Stimulated activated CD4-positive, alpha-beta T cell treated with anti-CD3 and anti-CD28 coated beads, Interleukin-12 subunit alpha, Interleukin-12 subunit beta, amount 100 ng/mL, for 24 hours (primary cell): ENCODE measurements around the gene CNKSR2.

ENCODE experiments used
- DNase-seq, 2 experiments: peaks; one replicate each; pipeline ENCODE4 v3.0.0-alpha.2; 2020; ENCODE audit warnings: low read depth in 2 of 2

CNKSR2 gene

DNA sequence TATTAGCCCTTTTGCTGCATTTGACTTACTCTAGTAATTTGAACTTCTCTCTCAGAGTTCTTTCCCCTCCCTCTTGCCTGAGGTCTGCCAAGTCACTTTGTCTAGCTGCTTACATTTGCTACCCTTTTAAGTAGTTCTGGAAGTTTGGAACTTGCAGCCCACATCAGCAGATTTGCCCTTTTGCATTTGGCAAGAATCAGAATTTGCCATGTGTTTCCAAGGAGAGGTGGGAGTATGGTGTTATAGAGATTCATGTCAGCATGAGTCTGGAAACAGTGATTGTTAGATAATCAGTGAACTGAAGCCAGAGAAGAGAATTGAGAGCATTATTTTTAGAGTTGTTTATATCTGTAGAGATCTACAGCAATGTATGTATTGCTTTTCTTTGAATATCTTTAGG lies 231.8 kb downstream of the CNKSR2 start:
- DNase-seq = no peak

- no peak for DNase-seq
These were observed 235.9 kb downstream of the CNKSR2 start for GRCh38 chrX:21610168-21610567.

- DNase-seq = no peak
These were observed 237.9 kb downstream of the CNKSR2 start for GRCh38 chrX:21612154-21612553.

- DNase-seq = no peak
These were observed 242.2 kb downstream of the CNKSR2 start for GRCh38 chrX:21616386-21616785.

- DNase-seq = no peak
These were observed 246.0 kb downstream of the CNKSR2 start for GRCh38 chrX:21620234-21620633.

GRCh38 chrX:21623778-21624501 lies 249.7 kb downstream of the CNKSR2 start:
- no peak for DNase-seq

- DNase-seq = no peak
These were observed 257.8 kb downstream of the CNKSR2 start for GRCh38 chrX:21632027-21632426.

DNA sequence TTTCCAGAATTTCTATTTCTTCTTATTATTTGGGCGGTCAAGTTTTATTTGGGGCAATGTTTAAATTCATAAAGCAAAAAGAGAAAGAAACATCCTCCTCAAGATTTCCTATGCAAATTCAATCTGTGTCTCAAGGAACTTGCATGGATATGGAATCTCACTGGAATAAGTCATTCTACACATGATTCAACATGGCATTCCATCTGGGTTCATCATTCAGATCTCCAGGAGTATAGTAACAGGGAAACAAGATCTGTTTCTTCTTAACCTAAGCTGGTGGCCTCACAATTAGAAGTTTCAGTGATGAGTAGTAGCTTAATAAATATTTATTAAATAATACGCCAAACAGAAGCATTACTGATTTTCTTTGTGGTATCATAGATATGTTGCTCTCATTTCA lies 264.1 kb downstream of the CNKSR2 start:
- DNase-seq = no peak

DNA sequence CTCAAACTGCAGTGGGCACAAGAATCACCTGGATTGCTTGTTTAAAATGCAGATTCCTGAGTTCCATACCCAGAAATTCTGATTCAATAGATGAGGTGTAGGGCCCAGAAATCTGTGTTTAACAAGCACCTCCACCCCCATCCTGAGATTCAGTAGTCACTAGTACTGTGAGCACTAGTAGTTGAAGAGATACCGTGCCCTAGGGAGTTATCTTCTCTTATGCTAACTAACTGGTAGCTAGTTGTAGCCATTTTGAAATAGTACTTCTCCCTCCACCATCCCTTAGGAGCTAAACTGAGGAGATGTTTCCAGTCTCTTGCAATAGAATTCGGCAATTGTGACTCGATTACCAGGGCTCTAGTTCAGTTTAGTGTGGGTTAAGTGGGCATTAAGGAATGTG lies 265.6 kb downstream of the CNKSR2 start:
- DNase-seq = no peak

DNA sequence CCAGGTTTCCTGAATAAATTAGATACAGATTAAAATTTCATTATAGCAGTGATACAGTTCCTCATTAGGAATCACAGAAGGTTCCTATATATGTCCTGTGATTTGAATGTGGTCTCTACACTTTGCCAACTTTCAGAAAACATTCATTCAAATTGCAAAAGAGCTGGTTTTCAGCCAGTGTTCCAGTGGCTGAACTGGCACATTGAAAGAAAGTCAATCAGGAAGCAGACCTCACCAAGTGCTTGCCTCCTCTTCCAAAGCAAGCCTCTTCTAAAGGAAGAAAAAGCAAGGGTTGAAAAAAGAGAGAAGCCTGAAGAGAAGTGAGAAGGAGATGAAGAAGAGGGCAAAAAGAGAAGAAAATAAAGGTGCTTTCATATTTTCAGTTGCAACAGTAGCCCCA lies 271.2 kb downstream of the CNKSR2 start:
- no peak for DNase-seq

GRCh38 chrX:21645886-21646285 lies 271.7 kb downstream of the CNKSR2 start:
- DNase-seq = no peak

- DNase-seq = no peak
These were observed 281.8 kb downstream of the CNKSR2 start for GRCh38 chrX:21655901-21656586.

DNA sequence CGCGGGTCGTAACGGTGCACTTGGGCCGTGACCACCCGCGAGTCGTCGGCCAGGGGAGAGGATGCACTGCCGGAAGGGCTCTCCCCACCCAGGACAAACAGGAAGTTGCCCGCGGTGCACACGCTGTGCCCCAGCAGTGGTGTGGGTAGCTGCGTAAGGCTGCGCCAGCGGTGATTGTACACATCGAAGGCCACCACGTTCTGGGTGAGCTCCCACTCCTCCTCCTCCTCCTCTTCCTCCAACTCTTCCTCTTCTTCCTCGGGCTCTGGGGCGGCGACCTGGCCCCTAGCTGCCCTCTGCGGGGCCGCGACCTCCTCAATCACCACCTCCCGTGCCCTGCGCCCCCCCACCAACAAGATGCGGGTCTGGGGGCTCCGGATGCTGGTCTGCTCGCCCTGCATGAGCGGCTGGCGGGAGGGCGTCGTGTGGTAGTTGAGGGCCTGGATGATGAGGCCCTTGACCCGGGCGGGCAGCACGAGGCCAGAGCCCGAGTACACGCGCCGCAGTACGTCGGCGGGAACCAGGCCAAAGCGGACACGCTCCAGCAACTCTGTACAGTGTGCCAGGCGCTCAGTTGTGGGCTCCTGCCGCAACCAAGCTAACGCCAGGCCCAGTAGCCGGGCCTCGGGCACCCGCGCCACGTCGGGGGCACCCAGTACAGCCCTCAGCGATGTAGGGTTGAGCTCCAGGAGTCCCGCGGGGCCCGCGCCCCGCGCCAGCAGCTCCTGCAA lies 282.5 kb downstream of the CNKSR2 start:
- no peak for DNase-seq

GRCh38 chrX:21657318-21658151 lies 283.3 kb downstream of the CNKSR2 start:
- DNase-seq = no peak

- DNase-seq = no peak
These were observed 284.0 kb downstream of the CNKSR2 start, which contains the start of gene KLHL34 for GRCh38 chrX:21658152-21658737. Gene KLHL34 (minus strand): TSS chrX:21658330. CDS start chrX:21657788, 542 bp downstream.

- no peak for DNase-seq
These were observed 284.5 kb downstream of the CNKSR2 start for GRCh38 chrX:21658746-21659145.

GRCh38 chrX:21659320-21659719 lies 285.1 kb downstream of the CNKSR2 start:
- DNase-seq = no peak

DNA sequence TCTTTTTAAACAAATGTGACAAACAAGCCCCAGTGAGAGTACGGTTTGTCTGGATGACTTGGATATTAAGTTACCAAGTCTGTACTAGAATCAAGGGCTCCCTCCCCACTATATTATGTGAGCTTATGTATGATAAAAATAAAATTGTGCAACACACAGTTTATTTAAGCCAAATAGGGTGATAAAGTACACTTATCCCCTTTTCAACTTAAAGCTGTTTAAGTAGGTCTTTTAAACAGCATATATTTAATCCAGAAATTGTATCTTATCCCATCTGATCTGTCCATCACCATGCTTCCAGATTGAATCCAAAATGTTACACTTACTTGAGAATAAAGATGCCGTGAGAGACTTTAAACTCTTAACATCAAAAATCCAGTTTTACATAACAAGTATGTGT lies 285.9 kb downstream of the CNKSR2 start:
- DNase-seq = no peak

DNA sequence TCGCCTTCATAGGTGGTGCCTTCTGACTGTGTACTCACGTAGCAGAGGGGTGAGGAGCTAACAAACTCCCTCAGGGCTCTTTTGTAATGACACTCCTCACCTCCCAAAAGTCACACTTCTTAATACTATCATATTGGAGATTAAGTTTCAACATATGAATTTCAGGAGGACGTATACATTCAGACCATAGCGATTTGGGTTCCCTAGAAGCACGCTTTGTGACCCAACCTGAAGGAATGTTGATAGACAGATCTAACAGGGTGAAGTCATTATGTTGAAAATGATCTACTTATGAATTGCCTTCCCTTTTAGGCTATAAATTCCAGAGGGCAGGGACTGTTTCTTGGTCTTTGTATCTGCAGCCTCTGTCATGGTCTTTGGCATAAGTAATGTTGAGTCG lies 287.1 kb downstream of the CNKSR2 start:
- DNase-seq = no peak

GRCh38 chrX:21662761-21663160 lies 288.5 kb downstream of the CNKSR2 start:
- DNase-seq = no peak

DNA sequence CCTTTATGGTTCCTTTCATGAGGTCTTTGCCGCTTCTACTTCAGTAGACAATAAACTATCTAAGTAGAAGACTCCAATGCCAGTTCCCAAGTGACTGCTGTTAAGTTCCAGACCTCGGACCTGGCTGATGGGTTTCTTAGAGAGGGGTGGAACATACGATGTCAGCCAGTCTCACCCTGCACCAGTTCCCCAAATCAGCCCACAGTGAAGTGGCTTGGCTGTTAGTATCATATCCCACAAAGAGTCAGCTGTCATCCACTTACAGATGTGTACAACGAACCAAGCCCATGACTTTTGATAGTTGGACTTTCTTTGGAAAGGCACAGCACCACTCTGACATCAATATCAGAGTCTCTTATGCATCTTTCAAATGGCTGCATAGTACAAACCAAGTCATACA lies 292.0 kb downstream of the CNKSR2 start:
- no peak for DNase-seq
